GM21576 (cell line): ENCODE measurements around the gene MRTFA.
"Not testable (repeated sequence)": the region's sequence is repeated elsewhere in the genome, so short reads cannot be mapped to it uniquely, and the experiment has no call there.

Source experiments
- ATAC-seq: cut with Tn5 transposase; IDR thresholded peaks from one replicate; pipeline ENCODE4 v1.9.1; 2021; ENCODE audit warnings: mild to moderate bottlenecking, moderate library complexity; ENCODE audit not compliant: unreplicated experiment

MRTFA gene

GRCh38 chr22:40660730-40661129 is 24.2 kb upstream of the MRTFA start:
- ATAC-seq = no peak

GRCh38 chr22:40659166-40659565 is 22.6 kb upstream of the MRTFA start:
- no peak for ATAC-seq

- ATAC-seq = not testable (repeated sequence)
Observed at GRCh38 chr22:40656651-40657050, 20.1 kb upstream of the MRTFA start.

GRCh38 chr22:40655941-40656340 is 19.4 kb upstream of the MRTFA start:
- not testable (repeated sequence) for ATAC-seq

- ATAC-seq = no peak
Observed at GRCh38 chr22:40654522-40655167, 18.1 kb upstream of the MRTFA start.

- ATAC-seq = no peak
Observed at GRCh38 chr22:40653361-40653760, 16.8 kb upstream of the MRTFA start.

GRCh38 chr22:40651563-40652501 is 15.3 kb upstream of the MRTFA start:
- ATAC-seq = no peak

- ATAC-seq = no peak
Observed at GRCh38 chr22:40651057-40651456, 14.5 kb upstream of the MRTFA start.

- no peak for ATAC-seq
Observed at GRCh38 chr22:40648386-40648785, 11.9 kb upstream of the MRTFA start.

- no peak for ATAC-seq
Observed at GRCh38 chr22:40645579-40646197, 9.2 kb upstream of the MRTFA start.

- no peak for ATAC-seq
Observed at GRCh38 chr22:40642316-40642715, 5.8 kb upstream of the MRTFA start.

- no peak for ATAC-seq
Observed at GRCh38 chr22:40641269-40641668, 4.8 kb upstream of the MRTFA start.

GRCh38 chr22:40638261-40638660 is 1.7 kb upstream of the MRTFA start:
- no peak for ATAC-seq

GRCh38 chr22:40637183-40638150 is 948 bp upstream of the MRTFA start:
- ATAC-seq = no peak

GRCh38 chr22:40635940-40636379 is 559 bp downstream of the MRTFA start:
- peak; percentile 14 for ATAC-seq

- ATAC-seq = no peak
Observed at GRCh38 chr22:40635043-40635939, 1.2 kb downstream of the MRTFA start.

- no peak for ATAC-seq
Observed at GRCh38 chr22:40634119-40634903, 2.2 kb downstream of the MRTFA start.

- no peak for ATAC-seq
Observed at GRCh38 chr22:40633036-40633435, 3.5 kb downstream of the MRTFA start.

GRCh38 chr22:40631925-40632324 is 4.6 kb downstream of the MRTFA start:
- ATAC-seq = no peak
